GM21360 (cell line): ENCODE measurements around the gene C9orf50.

Source experiments
- ATAC-seq: cut with Tn5 transposase; IDR thresholded peaks from one replicate; pipeline ENCODE4 v1.9.1; 2021; ENCODE audit warnings: mild to moderate bottlenecking, moderate library complexity; ENCODE audit not compliant: unreplicated experiment

C9orf50 gene

DNA sequence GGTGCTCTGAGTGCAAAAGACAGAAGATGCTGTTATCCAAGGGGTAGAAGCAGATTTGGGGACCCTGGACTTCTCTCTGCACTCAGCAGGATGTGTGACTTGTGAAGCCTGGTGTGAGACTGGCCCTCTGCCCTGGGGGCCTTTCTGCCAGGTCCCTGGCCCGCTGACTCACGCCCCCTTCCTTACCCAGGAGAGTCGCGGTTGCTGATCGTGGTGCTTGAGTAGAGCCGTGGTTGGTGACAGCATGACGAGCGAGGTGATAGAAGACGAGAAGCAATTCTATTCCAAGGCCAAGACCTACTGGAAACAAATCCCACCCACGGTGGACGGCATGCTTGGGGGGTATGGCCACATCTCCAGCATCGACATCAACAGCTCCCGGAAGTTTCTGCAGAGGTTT lies 11.6 kb upstream of the C9orf50 start:
- no peak for ATAC-seq

DNA sequence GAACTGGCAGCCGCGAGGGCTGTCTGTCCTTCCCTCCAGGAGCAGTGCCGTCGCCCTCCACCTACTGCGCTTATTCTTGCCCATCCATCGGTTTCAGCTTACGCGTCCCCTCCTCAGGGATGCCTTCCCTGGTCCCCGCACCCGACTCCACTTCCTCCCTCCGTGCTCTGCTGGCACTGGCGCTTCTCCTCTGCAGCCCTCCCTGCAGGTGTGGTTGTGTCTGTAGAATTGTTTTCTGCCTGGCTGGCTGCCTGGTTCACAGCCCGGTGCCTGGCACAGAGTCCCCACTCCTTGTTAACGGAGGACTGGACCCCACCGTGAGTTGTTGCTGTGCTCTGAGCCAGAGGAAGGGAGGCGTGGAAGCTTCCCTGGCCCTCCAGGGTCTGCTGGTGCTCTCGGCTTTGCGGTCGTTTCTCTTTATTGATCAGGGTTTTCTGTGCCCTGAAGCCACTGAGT lies 10.8 kb upstream of the C9orf50 start:
- ATAC-seq, result no peak

DNA sequence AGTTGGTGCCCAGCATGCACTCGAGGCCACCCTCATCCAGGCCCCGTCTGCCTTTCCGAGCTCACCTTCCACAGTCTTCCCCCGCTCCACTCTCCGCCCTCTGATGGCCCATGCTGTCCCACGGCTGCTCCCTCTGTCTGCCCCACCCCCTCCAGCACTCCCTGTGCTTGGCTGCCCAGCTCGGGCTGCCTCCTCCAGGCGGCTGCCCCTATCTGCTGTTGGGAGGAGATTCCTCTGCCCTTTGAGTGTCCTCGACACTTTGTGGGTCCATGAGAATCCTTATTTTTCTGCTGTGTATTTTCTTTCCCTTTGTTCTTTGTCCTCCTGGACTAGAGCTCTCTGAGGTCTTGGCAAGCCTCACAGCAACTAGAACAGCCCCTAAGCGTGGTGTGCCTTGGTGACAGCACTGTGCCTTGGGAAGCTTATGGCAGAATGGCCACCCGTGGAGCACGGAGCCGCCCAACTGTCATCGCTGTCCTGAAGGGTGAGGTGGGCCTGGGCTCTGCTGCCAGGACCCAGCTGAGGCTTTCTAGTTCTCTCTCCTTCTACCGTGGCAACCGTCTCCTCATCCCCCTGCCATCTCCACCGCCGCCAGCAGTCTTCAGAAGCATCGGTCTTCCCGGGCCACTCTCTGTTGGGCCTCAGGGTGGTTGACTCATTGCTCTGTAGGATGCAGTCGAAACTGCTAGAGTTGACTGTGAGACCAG lies 10.2 kb upstream of the C9orf50 start:
- no peak for ATAC-seq

DNA sequence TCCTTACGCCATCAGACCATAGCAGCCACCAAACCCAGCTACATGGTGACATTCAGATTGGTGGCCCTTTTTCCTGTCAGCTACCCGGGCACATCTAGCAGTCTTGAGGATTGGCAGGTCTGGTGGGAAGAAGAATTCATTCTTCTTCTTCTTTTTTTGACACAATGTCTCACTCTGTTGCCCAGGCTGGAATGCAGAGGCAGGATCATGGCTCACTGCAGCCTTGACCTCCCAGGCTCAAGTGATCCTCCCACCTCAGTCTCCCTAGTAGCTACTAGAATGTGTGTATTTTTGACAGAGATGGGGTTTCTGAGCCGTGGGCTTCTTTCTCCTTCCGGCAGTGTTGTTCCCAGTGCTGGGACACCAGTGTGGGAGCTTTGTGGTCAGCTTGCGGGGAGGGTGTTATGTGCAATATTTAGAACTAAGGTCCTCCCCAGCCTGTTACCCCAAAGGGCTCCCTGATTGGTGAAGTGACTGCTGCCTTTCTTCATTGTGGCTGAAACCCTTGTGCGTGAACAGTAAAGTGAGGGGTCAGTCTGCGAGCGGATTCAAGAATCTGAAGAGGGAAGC lies 8.4 kb upstream of the C9orf50 start:
- ATAC-seq, result no peak

DNA sequence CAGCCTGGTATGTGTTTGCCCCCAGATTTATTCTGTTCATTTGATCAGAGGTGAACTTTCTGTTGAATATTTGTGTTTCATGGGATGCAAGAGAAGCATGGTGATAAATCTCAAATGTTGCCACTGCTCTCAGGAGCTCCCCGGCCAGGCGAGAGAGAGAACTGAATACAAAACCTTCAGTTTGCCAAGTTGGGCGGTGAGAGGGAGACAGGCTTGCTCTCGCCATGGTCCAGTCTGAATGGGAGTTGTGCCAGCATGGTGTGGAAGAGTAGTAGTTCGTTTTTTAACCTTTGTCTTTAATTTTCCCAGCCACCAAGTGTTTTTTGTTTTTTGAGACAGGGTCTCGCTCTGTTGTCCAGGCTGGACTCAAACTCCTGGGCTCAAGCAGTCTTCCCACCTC lies 7.8 kb upstream of the C9orf50 start:
- ATAC-seq, result no peak

DNA sequence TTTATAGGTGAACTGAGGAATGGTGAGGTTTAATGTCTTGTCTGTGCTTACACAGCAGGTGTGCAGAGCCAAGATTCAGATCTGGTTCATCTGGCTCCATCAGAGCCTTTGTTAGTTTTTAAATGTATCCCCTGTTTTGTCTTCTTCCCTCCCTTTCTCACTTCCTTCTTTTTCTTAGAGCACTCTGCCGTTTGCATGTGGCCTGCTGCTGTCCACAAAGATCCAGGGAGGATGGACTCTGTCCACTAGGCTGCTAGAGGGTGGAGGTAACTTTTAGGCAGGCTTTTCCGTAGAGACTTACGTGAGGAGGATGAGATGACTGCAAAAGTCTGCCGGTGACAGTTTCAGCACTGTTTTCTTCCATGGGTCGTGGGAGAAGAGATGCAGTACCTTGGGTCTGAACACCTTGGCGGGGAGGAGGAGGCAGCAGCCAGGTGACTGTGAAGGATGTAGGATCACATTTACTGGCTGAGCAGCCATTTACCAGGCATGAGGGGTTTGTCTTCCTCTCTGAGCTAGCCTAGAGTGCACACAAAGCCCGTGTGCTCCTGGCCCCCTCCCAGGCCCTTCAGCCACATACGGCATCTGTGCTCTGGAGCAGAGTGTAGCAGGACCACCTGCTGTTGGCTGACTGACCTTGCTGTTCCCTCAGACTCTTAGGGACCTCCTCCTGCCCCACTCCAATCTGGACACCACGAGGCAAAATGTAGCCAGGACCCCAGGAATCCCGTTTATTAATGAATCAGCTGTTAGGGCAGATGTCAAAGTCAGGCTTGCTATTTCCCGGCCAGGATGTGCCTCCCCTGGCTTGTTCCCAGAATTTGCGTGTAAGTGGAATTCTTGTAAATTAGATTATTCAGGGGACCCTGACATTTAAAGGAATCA lies 6.9 kb upstream of the C9orf50 start:
- no peak for ATAC-seq

DNA sequence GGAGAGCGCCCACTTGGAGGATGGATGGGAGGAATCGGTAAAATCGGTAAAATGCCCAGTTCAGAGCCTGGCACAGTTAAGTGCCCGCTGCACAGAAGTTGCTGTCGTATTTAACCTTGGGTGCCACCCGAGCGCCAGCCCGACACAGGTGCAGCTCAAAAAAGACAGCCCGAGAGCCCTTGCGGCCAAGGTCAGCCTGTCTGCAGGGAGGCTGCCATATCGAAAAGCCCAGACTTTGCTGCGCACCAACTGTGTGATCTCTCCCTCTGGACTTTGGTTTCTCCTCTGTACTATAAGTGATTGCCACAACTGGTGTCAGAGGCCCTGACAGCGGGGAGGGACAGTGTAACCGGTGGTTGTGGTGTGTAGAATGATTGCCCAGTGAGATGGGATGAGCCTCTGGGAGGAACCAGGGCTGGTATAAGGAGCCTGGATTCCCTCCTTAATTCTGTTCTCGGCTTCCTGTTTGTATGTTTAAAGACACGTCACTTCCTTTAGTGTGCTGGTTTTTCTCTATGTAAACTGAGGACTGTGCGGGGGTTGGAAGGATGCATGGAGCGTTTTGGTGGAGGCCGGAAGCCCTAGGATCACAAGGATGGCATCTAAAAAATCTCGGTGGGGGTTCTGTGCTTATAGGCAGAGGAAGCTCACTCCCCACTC lies 5.9 kb upstream of the C9orf50 start:
- peak; percentile 8 for ATAC-seq

DNA sequence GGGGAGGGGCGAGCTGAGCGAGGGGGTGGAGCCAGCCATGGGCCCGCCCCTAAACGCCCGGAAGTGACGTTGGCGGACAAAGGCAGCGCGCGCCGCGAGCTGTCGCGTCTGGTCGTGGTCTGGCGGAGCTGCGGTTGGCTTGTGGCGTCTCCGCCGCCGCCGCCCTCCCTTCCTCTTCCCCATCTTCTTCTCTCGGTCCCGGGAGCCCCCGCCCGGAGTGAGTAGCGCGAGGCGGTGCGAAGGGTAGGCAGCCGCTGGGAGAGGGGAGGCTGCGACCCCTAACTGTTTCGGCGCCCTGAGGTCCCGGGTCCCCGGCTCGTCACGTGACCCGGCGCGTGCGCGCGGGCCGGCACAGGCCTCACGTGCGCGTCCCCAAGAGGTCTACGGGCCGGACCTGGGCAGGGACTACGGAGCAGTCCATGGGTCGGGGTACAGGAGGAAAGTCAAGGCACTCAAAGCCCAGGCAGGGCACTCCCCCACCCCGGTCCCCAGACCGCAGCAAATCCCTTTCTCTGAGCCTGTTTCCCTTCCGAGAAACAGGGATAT lies 5.3 kb upstream of the C9orf50 start, which contains the start of gene NTMT1:
Gene NTMT1, plus strand, starts transcription at position 85 of the 546 bp plus-strand sequence. CDS start 6,541 bp downstream, outside the sequence.
- ATAC-seq, result peak; percentile 78

DNA sequence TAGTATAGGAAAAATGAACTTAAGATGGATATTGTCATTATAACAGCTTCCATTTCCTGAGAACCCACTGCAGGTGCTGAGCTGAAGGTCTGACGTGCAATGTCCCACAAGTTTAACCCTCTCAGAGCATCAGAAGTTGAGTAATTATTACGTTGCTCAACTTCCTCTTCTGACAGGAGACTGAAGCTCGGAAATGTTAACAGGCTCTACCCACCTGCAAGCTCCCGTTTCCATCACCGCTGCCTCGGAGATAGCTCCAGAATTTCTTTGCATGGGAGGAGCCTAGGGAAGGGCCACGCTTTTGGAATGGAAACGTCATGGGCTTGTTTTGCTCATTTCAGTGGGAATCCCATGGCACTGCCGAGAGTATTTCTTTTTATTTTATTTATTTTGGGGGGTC lies 4.0 kb upstream of the C9orf50 start:
- ATAC-seq, result no peak

DNA sequence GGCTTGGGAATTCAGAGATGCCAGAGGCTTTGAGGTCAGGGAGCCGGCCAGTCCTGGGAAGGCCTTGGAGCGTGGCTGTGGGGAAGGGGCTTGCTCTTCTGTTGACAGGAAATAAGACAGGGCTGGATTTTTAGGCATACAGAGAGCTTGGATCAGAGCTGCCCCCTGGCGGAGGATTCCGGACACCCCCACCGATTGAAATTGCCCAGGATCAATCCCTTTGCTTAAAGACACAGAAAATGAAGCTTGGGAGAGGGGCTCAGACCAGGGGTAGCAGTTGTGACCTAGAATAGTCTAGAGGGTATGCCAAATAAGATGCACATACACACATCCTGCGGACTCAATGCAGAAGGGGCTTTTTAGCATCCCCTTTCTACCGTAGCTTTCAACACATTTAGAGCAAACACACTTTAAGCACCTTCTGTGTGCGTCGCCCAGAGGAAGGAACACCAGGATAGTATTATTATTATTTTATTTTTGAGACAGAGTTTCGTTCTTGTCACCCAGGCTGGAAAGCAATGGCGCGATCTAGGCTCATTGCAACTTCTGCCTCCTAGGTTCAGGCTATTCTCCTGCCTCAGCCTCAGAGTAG lies 3.4 kb upstream of the C9orf50 start:
- ATAC-seq, result no peak

DNA sequence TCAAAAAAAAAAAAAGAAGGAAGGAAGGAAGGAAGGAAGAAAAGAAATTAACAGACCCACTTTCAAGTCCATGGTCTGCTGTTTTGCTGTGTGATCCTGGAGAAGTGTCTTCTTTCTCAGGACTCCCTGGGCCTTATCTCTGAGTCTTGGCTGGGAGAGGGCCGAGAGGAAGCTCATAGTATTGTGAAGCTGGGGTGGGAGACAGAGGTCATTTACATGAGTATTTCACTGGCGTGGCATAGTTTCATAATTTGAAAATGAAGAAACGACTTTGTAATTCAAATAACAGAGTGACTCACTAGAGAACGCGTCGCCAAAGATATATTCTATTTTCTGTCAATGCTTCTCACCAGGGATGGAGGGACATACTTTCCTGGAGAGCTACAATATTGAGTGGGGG lies 2.4 kb upstream of the C9orf50 start:
- no peak for ATAC-seq

DNA sequence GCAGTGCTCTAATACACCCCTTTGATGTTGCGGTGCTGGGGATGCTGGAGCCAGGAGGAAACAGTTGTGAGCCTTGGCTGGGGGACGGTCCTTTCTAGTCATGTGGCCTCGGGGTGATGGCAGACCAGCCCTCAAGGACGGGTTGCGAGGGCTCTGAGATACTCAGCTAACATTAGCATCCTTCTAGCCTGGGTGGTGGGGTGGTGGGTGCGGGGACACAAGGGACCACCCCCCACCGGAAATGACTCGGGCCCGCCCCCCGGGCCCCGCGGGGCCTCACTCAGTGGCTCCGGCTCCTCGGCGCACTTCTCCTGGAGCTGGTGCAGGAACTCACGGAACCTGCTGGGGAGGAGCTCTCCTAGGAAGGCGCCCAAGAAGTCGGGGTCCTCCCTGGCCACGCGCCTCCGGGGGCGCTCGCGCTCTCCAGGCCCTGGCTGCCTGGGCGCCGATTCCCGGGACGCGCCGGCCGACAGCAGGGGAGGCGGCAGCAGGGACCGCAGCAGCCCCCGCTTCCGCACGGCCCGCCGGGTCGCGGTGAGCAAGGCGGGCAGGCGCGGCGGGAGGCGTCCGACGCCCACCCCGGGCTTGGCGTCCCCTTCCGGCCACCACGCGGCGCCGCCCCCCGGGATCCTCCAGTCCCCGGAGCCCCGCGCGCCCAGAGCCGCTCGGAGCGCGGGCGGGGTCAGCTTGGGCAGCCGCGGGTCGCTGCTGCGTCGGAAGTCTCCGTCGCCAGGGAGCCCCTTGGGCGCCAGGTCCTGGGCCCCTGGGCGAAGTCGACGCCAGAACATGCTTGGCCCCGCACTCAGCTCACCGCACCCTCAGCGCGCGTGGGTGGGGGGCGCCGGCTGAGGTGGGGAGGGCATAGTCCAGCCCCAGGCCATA lies 873 bp downstream of the C9orf50 start:
- no peak for ATAC-seq

DNA sequence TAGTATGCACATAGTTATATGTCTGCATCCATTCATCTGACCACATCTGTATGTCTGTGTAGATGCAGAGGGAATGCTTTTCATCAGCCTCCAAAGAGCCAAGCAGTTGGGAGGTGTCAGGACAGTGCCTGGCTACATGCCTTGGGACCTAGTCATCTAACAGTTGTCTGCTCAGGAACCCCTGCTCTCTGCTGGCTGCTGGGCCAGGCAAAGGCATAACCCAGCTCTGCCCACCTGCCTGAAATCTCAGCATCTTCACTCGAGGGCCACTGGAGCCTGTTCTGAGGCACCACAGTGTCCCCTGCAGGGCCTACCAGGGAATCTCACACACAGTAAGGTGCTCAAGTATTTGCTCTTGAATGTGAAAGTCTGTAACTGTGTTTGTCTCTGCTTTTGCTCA lies 3.7 kb downstream of the C9orf50 start:
- no peak for ATAC-seq

DNA sequence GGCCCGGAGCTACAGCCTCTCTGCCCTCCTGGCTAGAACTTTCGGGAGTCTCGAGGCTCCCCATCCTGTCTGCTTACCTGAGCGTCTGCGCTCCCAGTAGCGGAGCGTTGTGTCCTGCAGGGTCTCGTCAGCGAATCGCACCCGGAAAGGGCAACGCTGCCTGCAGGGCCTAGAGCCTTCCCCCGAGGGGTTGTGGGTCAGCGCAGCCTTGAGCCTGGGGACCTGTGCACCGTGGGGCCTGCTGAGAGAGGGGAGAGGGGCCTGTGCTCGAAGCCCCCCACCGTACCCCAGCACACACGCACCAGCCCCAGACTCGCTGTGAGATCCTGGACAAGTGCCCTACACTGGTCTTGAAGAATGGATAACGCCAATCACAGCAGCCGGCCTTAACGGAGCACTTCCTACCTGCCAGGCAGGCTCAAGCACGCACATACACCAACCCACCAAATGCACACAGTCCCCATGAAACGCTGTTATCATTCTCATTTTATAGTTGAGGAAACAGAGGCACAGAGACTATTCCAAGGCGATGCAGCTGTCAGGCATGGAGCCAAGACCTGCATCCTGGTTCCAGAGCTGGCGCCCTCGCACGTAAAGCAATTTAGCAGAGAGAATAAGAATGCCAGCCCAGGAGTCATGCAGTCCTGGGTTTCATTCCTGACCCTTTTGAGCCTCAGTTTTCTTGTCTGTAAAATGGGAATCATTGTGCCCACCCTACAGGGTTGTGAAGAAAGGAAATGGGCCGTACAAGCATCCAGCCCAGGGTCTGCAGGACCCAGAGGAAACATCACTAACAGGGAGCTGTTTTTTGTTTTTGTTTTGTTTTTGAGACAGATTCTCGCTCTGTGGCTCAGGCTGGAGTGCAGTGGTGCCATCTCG lies 5.3 kb downstream of the C9orf50 start:
- no peak for ATAC-seq

DNA sequence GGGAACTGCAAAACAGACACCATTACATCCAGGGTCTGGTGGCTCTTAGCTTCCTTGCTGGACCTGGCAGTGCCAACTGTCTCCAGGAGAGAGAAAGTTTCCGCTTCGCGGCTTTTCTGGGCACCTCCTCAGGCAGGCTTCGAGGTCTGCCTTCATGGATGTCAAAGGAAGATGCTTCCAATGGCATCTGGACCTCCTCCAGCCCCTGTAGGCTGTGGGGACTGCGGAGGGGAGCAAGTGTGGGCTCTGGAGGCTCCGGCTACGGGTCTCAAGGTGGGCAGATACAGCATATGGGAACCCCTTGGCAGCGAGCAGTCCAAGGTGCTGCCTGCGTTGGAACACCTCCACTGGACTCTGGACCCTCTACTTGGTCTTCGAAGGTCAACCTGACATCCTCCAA lies 6.0 kb downstream of the C9orf50 start:
- no peak for ATAC-seq

DNA sequence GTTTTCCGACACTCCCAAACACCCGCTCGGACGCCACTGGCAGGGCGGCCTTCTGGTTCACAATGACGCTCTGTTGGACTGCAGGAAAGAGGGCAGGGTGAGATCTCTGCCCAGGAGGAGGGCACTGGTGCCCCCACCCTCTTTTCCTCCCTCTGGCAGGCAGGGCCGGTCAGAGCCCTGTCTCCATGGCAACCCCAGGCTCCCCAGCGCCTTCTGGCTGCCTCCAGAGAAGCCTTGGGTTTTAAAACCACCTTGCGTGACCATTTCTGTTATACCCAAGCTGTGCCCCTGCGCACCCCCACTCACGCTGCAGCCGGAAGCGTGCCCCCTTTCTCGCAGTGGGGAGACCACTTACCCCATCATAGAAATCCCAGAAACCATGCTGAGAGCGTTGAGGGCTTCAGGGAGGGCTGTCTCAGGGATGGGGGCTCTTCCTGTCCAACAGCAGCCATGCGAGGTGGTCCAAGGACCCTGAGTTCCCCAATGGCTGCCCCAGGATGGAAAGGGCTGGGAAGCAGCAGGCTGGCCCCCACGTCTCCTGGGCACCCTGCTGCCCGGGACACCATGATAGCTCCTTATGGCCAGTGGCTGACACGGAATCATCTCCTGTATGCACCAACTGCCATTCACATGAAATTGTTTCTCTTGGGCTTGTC lies 7.3 kb downstream of the C9orf50 start:
- ATAC-seq, result no peak

DNA sequence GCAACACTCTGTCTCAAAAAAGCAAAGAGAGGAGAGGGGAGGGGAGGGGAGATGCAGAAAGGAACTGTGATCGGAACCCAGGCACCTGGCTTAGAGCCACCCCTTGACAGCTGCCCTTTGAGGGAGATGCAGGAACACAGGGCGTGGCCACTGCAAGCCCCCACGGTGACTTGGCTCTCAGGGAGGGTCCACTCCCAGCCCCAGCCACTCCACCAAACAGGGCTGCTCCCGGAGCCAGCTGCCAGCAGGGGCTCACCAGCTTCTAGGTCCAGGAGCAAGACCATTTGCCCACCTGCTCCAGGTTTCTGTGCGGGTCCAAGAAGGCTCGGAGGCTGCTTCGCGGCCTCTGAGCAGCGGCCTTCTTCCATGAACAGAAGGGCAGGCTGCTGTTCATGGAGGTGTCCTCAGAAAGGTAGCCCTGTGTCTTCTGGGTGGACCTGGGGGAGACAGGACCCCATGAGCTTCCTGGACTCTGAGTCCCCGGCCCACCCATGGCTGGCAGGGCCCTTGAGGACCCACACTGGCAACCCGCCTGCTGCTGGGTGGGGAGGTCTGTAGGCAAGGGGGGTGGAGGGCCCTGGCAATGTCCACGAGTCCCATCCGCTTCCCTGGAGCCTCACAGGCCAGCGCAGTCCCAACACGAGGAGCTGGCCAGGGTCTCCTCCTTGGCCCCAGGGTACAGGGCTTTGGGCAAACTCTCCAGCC lies 7.9 kb downstream of the C9orf50 start:
- no peak for ATAC-seq
